Raji (cell line): ENCODE measurements around the gene SCYGR2.

Source experiments
- POLR2A ChIP-seq: IDR thresholded peaks from 2 replicates; pipeline ENCODE4 v1.6.1; 2011; ENCODE audit warnings: low read depth, low read length, control low read depth; ENCODE audit not compliant: insufficient read depth

SCYGR2 gene

DNA sequence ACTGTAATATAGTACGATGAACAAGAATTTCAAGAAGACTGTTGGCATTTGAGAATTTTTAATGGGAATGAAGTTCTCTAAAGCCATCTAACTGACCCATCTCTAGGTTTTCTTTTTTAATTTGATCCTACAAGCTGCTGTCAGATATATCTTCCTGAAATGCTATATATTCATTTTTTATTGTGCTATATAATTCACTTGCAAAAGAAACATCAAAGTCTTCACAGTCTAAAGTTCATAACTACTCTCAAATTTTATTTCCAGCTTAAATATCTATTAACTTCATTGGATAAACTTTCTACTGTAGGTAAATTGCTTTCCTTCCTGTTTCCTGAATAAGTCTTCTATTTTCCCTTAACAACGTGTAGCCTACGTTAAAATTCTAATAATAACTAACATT is 3.7 kb downstream of the SCYGR2 start:
- TF ChIP-seq POLR2A, result no peak

GRCh38 chr2:227606476-227606875 is 7.8 kb downstream of the SCYGR2 start:
- TF ChIP-seq POLR2A, result no peak

DNA sequence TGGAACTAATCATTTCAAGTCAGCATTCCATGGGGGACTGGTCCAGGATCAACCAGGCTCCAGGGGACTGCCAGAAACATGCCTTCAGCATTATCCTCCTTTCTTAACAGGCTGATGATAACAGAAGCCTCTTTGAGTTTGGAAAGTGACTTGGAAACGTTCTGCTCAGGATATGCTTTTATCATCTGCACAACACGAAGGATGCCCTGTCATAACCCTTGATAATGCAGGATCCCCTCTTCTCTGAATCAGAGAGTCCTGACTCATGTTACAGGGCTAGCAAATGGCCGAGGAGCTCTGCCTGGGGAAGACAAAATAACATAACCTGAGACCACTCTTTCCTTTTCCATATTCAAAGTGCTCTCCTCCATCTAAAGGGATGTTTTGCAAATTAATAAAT is 9.2 kb downstream of the SCYGR2 start:
- TF ChIP-seq POLR2A, result no peak

- TF ChIP-seq POLR2A, result no peak
Observed at GRCh38 chr2:227608561-227609338, 10.1 kb downstream of the SCYGR2 start.

GRCh38 chr2:227610123-227610522 is 11.4 kb downstream of the SCYGR2 start:
- no peak for TF ChIP-seq POLR2A

DNA sequence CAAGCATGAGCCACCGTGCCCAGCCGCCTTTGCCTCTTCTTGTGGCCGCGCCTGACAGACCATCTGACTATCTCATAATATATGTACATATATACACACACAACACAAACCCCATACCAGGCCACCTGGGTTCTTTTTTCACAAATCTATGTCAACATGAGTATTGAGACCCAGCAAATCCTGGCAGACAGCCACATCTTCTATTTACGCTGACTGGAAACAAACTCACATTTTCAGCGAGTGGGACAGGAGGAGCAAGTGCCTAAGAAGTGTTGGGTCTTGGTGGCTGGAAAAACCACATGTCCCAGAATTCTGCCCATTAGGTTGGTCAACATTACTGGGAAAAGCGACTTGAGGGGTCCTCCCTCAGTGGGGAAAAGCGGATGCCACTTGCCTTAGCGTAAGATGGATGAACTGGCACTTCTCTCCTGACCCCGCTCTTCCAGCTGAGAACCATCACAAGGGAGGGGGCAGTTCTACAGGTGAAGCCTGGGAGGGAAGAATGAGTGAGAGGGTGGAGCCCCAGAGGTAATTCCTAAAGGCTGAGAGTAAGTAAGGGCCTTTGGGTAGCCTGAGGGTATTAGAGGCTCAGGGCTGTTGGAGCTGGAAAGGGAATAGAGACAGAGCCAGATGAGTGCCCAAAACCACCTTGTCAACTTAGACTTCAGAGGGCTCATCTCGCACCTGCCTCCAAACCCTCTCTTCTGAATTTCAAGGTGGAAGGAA is 14.0 kb downstream of the SCYGR2 start:
- TF ChIP-seq POLR2A, result no peak

DNA sequence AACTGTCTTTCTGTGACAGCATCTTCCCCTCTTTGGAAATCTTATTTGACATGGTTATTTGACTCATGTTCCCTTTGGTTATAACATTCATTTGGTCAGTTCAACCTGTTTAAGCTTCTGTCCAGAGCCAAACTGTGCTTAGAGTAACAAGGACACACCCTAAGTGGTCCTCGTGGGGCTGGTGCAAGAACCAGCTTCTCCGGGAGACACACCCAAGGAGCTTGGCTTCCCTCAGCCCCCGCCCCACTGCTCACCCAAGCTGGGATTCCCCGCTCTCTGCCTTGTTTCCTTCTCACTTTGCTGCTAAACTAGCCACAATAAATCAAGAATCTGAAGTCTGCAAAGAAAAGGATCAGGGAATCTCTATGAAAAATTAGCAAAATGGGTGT is 14.6 kb downstream of the SCYGR2 start:
- TF ChIP-seq POLR2A, result no peak

GRCh38 chr2:227614246-227614645 is 15.6 kb downstream of the SCYGR2 start:
- TF ChIP-seq POLR2A, result no peak

DNA sequence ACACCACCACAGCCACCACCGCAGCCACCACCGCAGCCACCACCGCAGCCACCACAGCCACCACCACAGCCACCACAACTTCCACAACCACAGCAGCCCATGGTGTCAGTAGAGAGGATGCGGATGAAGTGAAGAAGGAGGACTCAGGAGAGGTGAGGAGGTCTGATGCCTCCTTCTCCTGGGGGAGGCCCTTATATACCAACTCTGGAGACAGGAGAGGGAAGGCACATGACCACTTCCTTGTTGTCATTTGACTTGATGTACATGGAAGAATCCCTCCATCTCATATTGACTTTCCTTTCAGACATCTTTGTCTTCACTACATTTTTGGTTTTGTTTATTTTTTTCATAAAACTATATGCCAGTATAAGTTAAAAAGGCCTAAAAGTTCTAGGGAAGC is 16.0 kb downstream of the SCYGR2 start, which contains the start of gene SCYGR3:
Gene SCYGR3, minus strand, starts transcription at position 101 of the 400 bp plus-strand sequence. Its CDS starts 0 bp downstream, at position 101.
- no peak for TF ChIP-seq POLR2A

DNA sequence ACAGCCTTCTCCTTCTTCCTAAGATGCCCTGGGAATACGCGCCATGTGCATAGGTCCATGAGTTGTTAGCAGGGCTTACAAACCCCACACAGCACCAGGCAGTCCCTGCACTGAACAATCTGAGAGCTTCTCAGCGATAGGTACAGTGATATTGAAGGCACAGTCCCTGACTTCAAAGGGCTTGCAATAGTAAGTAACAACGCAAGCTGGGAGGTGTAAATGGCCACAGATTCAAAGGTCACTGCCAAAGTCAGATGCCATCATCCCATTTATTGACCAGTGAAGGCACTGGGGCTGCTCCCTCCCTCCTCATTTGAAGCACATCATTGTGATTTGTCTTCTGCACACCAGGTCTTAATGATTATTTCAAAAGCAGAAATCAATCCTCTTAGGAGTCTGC is 16.5 kb downstream of the SCYGR2 start:
- no peak for TF ChIP-seq POLR2A

GRCh38 chr2:227615906-227616305 is 17.2 kb downstream of the SCYGR2 start:
- no peak for TF ChIP-seq POLR2A

GRCh38 chr2:227616631-227617030 is 17.9 kb downstream of the SCYGR2 start:
- no peak for TF ChIP-seq POLR2A

- TF ChIP-seq POLR2A, result no peak
Observed at GRCh38 chr2:227617316-227618230, 18.9 kb downstream of the SCYGR2 start, which contains the start of gene SCYGR4. TSS of gene SCYGR4 (plus strand) at chr2:227617498. CDS start at chr2:227617498, 0 bp downstream.

- no peak for TF ChIP-seq POLR2A
Observed at GRCh38 chr2:227623226-227623625, 24.5 kb downstream of the SCYGR2 start.

DNA sequence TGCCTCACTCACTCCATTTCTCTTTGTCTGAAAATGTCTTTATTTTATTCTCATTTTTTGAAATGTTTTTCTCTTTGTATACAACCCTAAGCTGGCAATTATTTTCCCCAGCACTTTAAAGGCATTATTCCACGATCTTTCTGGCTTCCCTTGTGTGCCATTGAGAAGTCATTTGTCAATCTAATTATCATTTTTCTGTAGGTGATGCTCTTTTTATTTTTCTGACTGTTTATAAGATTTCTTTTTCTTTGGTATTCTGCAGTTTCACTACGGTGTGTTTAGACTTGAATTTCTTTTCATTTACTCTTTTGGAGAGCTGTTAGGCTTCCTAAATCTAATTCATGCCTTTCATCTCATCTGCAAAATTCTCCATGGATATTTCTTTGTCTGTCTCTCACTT is 26.7 kb downstream of the SCYGR2 start:
- TF ChIP-seq POLR2A, result no peak
